ENCODE results near the gene EXD1. TPM values are rescaled to one million over a fixed set of nuclear protein-coding genes. Genes with fewer than 3 reads are reported as not detected.

EXD1 gene
- polyA plus RNA-seq, 2 of the 4 experiments (the other 2 are of a cell fraction), result 0.14 to 0.39 TPM

GRCh38 chr15:41219381-41219780 lies 11.2 kb downstream of the EXD1 start:
- ChIA-PET CTCF (interaction anchor here (0.6 kb wide), 3 partner anchors 31 to 339 kb away, joined by 3 read pairs; no protein-coding TSS in a partner anchor), POLR2A (no interaction called here)
- Histone ChIP-seq H3K4me1 (no peaks in the 10 kb centered on the region), H3K27ac (no peak overlapping the region), H3K4me3 (no peak overlapping the region), H3K4me2 (no peak overlapping the region), H3K9me3 (no peaks in the 10 kb centered on the region)
- DNase-seq (ENCODE audit: low read depth in 1 of 2, low spot score in 1 of 2) (no peak), ATAC-seq (no peak), FAIRE-seq (no peak)
- no peak for TF ChIP-seq NFE2L2 (conservative IDR thresholded peaks at IDR 0.05; ENCODE audit: low read length)
- TF ChIP-seq MYC (IDR thresholded peaks at IDR 0.05; ENCODE audit: borderline replicate concordance, low read length), result no peak
- no peak for TF ChIP-seq POLR2A (IDR thresholded peaks at IDR 0.05; ENCODE audit: low read length)
- 94% methylated on average over 3 of the region's 3 CpGs for WGBS (ENCODE audit: missing lambda C conversion rate)

DNA sequence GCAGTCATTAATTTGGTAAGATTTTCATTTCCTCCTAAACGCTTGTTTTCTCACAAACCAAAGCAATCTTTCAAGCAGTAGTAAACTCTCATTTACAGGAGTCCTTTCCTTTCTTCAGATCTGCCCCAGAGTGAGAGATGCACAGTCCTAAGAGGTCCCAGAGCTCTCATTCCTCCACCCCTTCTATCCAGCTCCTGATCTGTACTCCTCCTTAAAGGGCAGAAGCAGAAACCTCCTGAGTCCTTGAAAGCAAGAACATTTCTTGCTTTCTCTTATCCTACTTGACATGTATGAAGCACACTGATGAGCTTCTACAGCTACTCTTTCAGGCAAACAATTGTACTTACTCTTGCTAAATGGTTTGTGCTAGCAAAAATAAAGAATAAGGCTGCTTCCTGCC lies 11.7 kb downstream of the EXD1 start:
- no peak for ATAC-seq
- POLR2A ChIA-PET, result no interaction called here
- TF ChIP-seq FOSB (CRISPR knock-in tag; IDR thresholded peaks at IDR 0.05) (no peak), ATOH8 (CRISPR knock-in tag; IDR thresholded peaks at IDR 0.05; ENCODE audit: low read depth) (no peak), RFX5 (IDR thresholded peaks at IDR 0.05) (no peak), CEBPB (IDR thresholded peaks at IDR 0.05) (no peak), MAZ (IDR thresholded peaks at IDR 0.05; ENCODE audit: borderline replicate concordance, low read depth, low read length) (no peak), ZSCAN20 (CRISPR knock-in tag; IDR thresholded peaks at IDR 0.05) (no peak), HEYL (CRISPR knock-in tag; IDR thresholded peaks at IDR 0.05) (no peak), ESRRA (IDR thresholded peaks at IDR 0.05; ENCODE audit: borderline replicate concordance, low read length) (no peak)
- no peak overlapping the region for H3K27ac ChIP-seq
- H3K4me2 ChIP-seq, result no peak overlapping the region
- DNase-seq (ENCODE audit: low read depth in 1 of 2, low spot score in 1 of 2), result no peak
- H3K4me3 ChIP-seq, result no peak overlapping the region
- 77% methylated on average over 1 of the region's 1 CpG for WGBS (ENCODE audit: missing lambda C conversion rate)
- FAIRE-seq, result no peak
- no peaks in the 10 kb centered on the region for H3K9me3 ChIP-seq
- CTCF ChIA-PET, result interaction anchor here (0.6 to 2.2 kb wide), 3 partner anchors 12 to 374 kb away, joined by 3 to 9 read pairs (median 3); partner anchors contain the start of genes CHP1, EXD1, NUSAP1 and OIP5
- no peaks in the 10 kb centered on the region for H3K4me1 ChIP-seq

GRCh38 chr15:41215708-41216107 lies 14.8 kb downstream of the EXD1 start:
- ChIA-PET POLR2A (no interaction called here), CTCF (interaction anchor here (0.6 kb wide), 1 partner anchor 389 kb away, joined by 3 read pairs; no protein-coding TSS in a partner anchor)
- Histone ChIP-seq H3K4me1 (no peaks in the 10 kb centered on the region), H3K4me3 (no peak overlapping the region), H3K9me3 (no peaks in the 10 kb centered on the region), H3K4me2 (no peak overlapping the region), H3K27ac (no peak overlapping the region)
- DNase-seq (ENCODE audit: low read depth in 1 of 2, low spot score in 1 of 2) (no peak), ATAC-seq (no peak), FAIRE-seq (no peak)
- no peak for TF ChIP-seq RNF2 (IDR thresholded peaks at IDR 0.05; ENCODE audit: borderline replicate concordance, low read depth)
- TF ChIP-seq NR3C1 (IDR thresholded peaks at IDR 0.05), result no peak
- no peak for TF ChIP-seq RCOR1 (IDR thresholded peaks at IDR 0.05; ENCODE audit: low read depth, low read length)
- no peak for TF ChIP-seq HOXA7 (CRISPR knock-in tag; IDR thresholded peaks at IDR 0.05)
- TF ChIP-seq, protein P1, sequence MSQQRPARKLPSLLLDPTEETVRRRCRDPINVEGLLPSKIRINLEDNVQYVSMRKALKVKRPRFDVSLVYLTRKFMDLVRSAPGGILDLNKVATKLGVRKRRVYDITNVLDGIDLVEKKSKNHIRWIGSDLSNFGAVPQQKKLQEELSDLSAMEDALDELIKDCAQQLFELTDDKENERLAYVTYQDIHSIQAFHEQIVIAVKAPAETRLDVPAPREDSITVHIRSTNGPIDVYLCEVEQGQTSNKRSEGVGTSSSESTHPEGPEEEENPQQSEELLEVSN (IDR thresholded peaks at IDR 0.05; ENCODE audit: borderline replicate concordance, low read depth), result no peak
- TF ChIP-seq, protein P2, sequence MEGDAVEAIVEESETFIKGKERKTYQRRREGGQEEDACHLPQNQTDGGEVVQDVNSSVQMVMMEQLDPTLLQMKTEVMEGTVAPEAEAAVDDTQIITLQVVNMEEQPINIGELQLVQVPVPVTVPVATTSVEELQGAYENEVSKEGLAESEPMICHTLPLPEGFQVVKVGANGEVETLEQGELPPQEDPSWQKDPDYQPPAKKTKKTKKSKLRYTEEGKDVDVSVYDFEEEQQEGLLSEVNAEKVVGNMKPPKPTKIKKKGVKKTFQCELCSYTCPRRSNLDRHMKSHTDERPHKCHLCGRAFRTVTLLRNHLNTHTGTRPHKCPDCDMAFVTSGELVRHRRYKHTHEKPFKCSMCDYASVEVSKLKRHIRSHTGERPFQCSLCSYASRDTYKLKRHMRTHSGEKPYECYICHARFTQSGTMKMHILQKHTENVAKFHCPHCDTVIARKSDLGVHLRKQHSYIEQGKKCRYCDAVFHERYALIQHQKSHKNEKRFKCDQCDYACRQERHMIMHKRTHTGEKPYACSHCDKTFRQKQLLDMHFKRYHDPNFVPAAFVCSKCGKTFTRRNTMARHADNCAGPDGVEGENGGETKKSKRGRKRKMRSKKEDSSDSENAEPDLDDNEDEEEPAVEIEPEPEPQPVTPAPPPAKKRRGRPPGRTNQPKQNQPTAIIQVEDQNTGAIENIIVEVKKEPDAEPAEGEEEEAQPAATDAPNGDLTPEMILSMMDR (IDR thresholded peaks at IDR 0.05), result no peak
- TF ChIP-seq EHF (CRISPR knock-in tag; IDR thresholded peaks at IDR 0.05), result no peak
- TF ChIP-seq JUNB (IDR thresholded peaks at IDR 0.05), result no peak
- TF ChIP-seq HOXB13 (CRISPR knock-in tag; IDR thresholded peaks at IDR 0.05; ENCODE audit: low read depth), result no peak
- no peak for TF ChIP-seq NFE2L2 (conservative IDR thresholded peaks at IDR 0.05; ENCODE audit: low read length)
- TF ChIP-seq, protein P3, sequence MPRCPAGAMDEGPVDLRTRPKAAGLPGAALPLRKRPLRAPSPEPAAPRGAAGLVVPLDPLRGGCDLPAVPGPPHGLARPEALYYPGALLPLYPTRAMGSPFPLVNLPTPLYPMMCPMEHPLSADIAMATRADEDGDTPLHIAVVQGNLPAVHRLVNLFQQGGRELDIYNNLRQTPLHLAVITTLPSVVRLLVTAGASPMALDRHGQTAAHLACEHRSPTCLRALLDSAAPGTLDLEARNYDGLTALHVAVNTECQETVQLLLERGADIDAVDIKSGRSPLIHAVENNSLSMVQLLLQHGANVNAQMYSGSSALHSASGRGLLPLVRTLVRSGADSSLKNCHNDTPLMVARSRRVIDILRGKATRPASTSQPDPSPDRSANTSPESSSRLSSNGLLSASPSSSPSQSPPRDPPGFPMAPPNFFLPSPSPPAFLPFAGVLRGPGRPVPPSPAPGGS (IDR thresholded peaks at IDR 0.05), result no peak
- no peak for TF ChIP-seq TFCP2L1 (CRISPR knock-in tag; IDR thresholded peaks at IDR 0.05)
- TF ChIP-seq HDAC2 (IDR thresholded peaks at IDR 0.05), result no peak
- TF ChIP-seq ATOH8 (CRISPR knock-in tag; IDR thresholded peaks at IDR 0.05; ENCODE audit: low read depth), result no peak
- TF ChIP-seq KDM5A (IDR thresholded peaks at IDR 0.05), result no peak
- no peak for TF ChIP-seq EP300 (IDR thresholded peaks at IDR 0.05)
- TF ChIP-seq JUN (IDR thresholded peaks at IDR 0.05), result no peak
- TF ChIP-seq FOXS1 (CRISPR knock-in tag; IDR thresholded peaks at IDR 0.05), result no peak
- WGBS (ENCODE audit: missing lambda C conversion rate), result 92% methylated on average over 2 of the region's 2 CpGs

Data from A549 (cell line).